ENCODE measurements around the gene SEMA6A. TPM values are rescaled to one million over a fixed set of nuclear protein-coding genes. Genes with fewer than 3 reads are reported as not detected.

The SEMA6A gene, protein sequence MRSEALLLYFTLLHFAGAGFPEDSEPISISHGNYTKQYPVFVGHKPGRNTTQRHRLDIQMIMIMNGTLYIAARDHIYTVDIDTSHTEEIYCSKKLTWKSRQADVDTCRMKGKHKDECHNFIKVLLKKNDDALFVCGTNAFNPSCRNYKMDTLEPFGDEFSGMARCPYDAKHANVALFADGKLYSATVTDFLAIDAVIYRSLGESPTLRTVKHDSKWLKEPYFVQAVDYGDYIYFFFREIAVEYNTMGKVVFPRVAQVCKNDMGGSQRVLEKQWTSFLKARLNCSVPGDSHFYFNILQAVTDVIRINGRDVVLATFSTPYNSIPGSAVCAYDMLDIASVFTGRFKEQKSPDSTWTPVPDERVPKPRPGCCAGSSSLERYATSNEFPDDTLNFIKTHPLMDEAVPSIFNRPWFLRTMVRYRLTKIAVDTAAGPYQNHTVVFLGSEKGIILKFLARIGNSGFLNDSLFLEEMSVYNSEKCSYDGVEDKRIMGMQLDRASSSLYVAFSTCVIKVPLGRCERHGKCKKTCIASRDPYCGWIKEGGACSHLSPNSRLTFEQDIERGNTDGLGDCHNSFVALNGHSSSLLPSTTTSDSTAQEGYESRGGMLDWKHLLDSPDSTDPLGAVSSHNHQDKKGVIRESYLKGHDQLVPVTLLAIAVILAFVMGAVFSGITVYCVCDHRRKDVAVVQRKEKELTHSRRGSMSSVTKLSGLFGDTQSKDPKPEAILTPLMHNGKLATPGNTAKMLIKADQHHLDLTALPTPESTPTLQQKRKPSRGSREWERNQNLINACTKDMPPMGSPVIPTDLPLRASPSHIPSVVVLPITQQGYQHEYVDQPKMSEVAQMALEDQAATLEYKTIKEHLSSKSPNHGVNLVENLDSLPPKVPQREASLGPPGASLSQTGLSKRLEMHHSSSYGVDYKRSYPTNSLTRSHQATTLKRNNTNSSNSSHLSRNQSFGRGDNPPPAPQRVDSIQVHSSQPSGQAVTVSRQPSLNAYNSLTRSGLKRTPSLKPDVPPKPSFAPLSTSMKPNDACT
- 89.9 and 105 TPM in 2 replicates for total RNA-seq
- long read RNA-seq, full-length matches to known transcripts: 1 of 19 reads
- long read RNA-seq, partial matches to known transcripts: 4 of 19 reads
- long read RNA-seq, other reads (novel, unspliced or antisense): 14 of 19 reads

DNA sequence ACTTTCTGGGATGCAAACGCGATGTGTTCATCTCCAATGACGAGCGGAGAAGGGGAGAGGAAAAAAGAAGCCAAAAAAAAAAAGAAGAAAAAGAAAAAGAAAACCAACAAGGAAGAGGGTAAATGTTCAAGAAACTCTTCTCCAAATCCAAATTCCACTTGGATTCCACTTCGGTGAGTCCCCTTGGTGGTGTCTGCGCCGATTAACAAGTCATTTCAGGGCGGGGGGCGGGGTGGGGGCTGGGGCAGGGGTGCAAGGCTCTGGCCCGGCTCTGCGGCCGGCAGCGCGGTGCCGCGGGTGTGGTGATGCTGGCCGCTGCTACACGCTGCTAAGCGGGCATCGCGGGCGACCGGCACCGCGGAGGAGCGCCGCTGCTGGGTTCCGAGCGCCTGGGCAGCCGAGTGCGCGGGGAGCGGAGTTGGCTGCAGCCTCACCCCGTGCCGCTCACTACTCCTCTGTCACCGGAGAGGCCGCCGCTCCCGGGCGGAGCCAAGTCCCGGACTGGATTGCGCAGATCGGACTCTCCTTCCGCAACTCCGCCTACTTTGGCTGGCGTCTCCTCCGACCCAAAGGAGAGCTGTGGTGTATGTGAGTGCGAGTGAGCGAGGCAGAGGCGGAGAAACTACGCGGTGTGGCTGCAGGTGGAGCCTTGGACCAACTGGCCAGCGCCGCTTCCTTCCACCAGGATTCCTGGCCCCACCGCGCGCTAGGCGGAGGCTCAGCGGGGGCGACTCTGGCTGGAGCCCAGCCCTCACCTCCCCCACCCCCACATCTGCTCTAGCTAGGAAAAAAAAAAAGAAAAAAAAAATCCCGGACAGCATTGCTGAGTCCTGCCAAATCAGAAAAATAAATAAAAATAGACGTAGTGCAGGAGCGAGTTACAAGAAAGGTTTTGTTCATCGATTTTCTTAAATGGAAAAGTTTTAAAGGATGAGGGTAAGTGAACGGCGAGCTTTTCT is at the start of gene SEMA6A:
Gene SEMA6A, minus strand, starts transcription at position 457 of the 959 bp plus-strand sequence. CDS start 69,879 bp downstream, outside the sequence.
- Mint-ChIP-seq H3K27me3 (peaks cover 14% of the 10 kb centered on the region), H3K36me3 (ENCODE audit: insufficient read depth) (no peaks in the 10 kb centered on the region), H3K27ac (peak within 1 kb of the TSS; percentile 98)

DNA sequence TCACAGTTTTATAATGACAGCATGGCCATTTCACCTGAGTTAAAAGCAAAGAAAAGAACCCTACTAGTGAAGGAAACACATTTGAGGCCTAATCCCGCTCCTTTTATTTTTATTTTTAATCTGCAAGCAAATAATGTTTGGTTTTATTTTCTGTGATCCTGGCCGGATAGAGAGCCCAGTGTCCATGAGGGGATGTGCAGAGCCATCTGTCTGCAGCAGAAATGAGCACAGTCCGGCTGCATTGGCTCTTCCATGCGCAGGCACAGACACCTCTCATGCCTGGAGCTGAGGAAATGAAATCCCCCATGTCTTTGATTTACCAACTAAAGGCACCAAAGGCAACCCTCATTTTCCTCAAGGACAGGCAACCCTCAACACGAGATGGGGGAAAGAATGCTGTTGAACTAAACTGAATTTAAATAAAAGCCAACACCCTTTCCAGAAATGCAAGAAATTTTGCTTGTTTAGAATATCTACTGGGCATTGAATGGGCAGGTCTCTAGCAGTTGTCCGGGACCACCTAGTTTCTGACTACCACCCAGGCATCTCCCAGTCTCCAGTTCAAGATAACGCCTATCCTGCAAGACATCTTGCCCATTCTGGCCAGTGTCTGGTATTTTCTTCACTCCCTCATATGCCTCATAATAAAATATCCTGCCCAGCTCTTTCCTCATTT is 47.9 kb upstream of the SEMA6A start:
- Mint-ChIP-seq H3K27ac (no peak overlapping the region), H3K9me3 (ENCODE audit: low read depth) (no peaks in the 10 kb centered on the region), H3K4me3 (ENCODE audit: low read depth) (no peak overlapping the region), H3K4me1 (ENCODE audit: low read depth) (no peaks in the 10 kb centered on the region), H3K36me3 (ENCODE audit: insufficient read depth) (no peaks in the 10 kb centered on the region), H3K27me3 (no peaks in the 10 kb centered on the region)
- no peak for DNase-seq (ENCODE audit: low spot score, unreplicated experiment)
- TF ChIP-seq, protein P1, sequence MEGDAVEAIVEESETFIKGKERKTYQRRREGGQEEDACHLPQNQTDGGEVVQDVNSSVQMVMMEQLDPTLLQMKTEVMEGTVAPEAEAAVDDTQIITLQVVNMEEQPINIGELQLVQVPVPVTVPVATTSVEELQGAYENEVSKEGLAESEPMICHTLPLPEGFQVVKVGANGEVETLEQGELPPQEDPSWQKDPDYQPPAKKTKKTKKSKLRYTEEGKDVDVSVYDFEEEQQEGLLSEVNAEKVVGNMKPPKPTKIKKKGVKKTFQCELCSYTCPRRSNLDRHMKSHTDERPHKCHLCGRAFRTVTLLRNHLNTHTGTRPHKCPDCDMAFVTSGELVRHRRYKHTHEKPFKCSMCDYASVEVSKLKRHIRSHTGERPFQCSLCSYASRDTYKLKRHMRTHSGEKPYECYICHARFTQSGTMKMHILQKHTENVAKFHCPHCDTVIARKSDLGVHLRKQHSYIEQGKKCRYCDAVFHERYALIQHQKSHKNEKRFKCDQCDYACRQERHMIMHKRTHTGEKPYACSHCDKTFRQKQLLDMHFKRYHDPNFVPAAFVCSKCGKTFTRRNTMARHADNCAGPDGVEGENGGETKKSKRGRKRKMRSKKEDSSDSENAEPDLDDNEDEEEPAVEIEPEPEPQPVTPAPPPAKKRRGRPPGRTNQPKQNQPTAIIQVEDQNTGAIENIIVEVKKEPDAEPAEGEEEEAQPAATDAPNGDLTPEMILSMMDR (IDR thresholded peaks at IDR 0.05; ENCODE audit: unreplicated experiment): no peak

More for the DNA sequence above, at the start of gene SEMA6A:
- Mint-ChIP-seq H3K9me3 (ENCODE audit: low read depth) (no peaks in the 10 kb centered on the region), H3K4me1 (ENCODE audit: low read depth) (peaks cover 21% of the 10 kb centered on the region), H3K4me3 (ENCODE audit: low read depth) (peak within 1 kb of the TSS; percentile 99)
- peak; percentile 95 for DNase-seq (ENCODE audit: low spot score, unreplicated experiment)
- TF ChIP-seq, protein P1 (IDR thresholded peaks at IDR 0.05; ENCODE audit: unreplicated experiment): peak; percentile 40

DNA sequence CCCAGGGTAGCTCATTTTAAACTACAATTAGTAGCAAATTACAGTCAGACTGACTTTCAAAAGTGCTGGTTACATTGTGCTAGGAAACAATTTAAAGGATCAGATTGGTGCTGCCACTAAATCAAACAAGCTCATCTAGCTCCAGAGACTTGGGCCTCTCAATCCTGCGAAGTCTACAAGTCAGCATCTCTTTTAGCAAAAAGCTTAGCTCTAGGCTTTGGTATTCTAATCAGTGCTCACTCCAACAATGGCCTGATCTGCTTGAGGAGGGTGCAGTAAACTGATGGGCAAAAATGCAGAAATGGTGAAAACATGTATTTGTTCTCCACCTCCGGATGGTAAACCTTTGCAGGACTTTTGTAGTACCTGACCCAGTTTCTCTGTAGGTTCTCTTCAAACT is 47.0 kb upstream of the SEMA6A start:
- Mint-ChIP-seq H3K4me1 (ENCODE audit: low read depth) (no peaks in the 10 kb centered on the region), H3K4me3 (ENCODE audit: low read depth) (no peak overlapping the region), H3K27me3 (no peaks in the 10 kb centered on the region), H3K36me3 (ENCODE audit: insufficient read depth) (no peaks in the 10 kb centered on the region), H3K9me3 (ENCODE audit: low read depth) (no peaks in the 10 kb centered on the region), H3K27ac (no peak overlapping the region)
- DNase-seq (ENCODE audit: low spot score, unreplicated experiment): no peak
- TF ChIP-seq, protein P1 (IDR thresholded peaks at IDR 0.05; ENCODE audit: unreplicated experiment): no peak

DNA sequence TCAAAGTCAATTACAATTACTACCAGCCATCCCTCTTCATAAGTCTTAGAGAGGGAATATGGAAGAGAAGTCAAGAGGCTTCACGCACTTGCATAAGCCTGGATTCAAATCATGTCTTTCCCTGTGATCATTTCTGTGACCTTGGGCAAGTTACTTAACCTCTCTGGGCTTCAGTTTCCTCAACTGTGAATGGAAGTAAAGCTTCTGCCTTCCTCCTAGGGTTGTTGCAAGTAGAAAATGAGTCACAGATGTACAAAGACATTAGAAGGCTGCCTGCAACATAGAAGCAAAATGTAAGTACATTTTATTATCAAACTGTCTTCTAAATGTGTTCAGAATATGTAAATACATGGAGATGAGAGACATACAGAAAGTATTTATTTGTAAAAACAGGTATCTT is 42.3 kb upstream of the SEMA6A start:
- Mint-ChIP-seq H3K9me3 (ENCODE audit: low read depth) (no peaks in the 10 kb centered on the region), H3K4me1 (ENCODE audit: low read depth) (peaks cover 5% of the 10 kb centered on the region), H3K36me3 (ENCODE audit: insufficient read depth) (no peaks in the 10 kb centered on the region), H3K4me3 (ENCODE audit: low read depth) (no peak overlapping the region), H3K27ac (no peak overlapping the region), H3K27me3 (no peaks in the 10 kb centered on the region)
- no peak for DNase-seq (ENCODE audit: low spot score, unreplicated experiment)
- TF ChIP-seq, protein P1 (IDR thresholded peaks at IDR 0.05; ENCODE audit: unreplicated experiment): no peak

Measured in progenitor cell of endocrine pancreas (in vitro differentiated cells).